Bronchus fibroblast of lung (primary cell): ENCODE results near the gene CST5. TPM values are rescaled to one million over a fixed set of nuclear protein-coding genes. Genes with fewer than 3 reads are reported as not detected.

Experiments used
- total RNA-seq: library from RNA; depleted of rRNA; stranded (reverse); fragments of >200 nt; gene quantifications from 2 replicates; pipeline ENCODE4 v1.2.3, GENCODE V29; 2015

Gene CST5
- not detected in 2 replicates for total RNA-seq

GRCh38 chr20:23879328-23879798, at the start of gene CST5:
TSS of gene CST5 (minus strand) at chr20:23879748. CDS start at chr20:23879676, 72 bp downstream.

GRCh38 chr20:23826541-23827021, 53.0 kb downstream of the CST5 start, which contains the start of gene CST2:
TSS of gene CST2 (minus strand) at chr20:23826729. CDS start at chr20:23826660, 69 bp downstream.

Other genes starting within 250 kb of the CST5 start
- gene CST3, start 241.8 kb downstream of the CST5 start, total RNA-seq: 430 and 459 TPM in 2 replicates
- not detected in 2 replicates for gene CST4, start 190.7 kb downstream of the CST5 start, total RNA-seq
- not detected in 2 replicates for gene CST1, start 128.8 kb downstream of the CST5 start, total RNA-seq
- gene CST2, start 53.0 kb downstream of the CST5 start, total RNA-seq: not detected in 2 replicates
- not detected in 2 replicates for gene GGTLC1, start 109.0 kb upstream of the CST5 start, total RNA-seq